Measurements from ENCODE around the gene ZBP1.

DNA sequence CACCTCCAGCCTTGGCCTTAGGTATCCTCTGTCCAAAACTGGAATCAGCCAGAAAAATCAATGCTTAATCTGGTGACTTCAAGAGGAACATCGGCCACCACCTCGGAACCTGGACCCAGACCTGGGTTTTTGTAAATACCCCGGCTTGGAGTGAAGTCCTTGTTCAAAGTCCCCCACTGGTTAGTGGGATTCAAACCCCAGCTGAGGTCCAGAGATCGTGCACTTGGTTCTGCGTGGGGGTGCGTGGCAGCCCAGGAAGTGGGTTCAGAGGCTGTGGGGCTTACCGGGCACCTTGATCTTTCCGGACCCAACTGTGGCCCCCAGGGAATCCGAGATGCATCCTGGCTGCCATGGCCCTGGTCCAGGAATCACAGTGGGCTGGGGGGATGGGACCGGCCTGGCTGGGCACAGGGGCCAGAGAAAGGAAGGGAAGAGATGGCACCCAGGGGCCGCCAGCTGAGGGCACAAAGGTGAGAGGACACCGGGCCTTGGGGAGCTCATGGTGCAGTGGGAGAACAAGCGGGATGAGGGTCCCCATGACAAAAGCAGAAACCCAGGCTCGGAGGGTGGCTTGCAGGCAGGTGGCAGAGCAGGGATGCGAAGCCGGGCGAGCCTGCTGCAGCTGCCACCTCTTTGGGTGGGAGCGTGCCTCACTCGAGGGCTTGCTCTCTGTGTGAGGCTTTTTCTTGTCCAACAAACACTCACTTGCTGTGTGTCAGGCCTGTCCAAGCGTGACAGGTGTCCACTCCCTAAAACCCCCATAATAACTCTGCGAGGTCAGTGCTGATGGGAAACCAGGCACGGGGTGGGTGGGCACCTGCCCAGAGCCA, 27.7 kb downstream of the ZBP1 start:
- no peak for TF ChIP-seq EZH2 (IDR thresholded peaks at IDR 0.05; ENCODE audit: low read length, unreplicated experiment)
- TF ChIP-seq, protein P1, sequence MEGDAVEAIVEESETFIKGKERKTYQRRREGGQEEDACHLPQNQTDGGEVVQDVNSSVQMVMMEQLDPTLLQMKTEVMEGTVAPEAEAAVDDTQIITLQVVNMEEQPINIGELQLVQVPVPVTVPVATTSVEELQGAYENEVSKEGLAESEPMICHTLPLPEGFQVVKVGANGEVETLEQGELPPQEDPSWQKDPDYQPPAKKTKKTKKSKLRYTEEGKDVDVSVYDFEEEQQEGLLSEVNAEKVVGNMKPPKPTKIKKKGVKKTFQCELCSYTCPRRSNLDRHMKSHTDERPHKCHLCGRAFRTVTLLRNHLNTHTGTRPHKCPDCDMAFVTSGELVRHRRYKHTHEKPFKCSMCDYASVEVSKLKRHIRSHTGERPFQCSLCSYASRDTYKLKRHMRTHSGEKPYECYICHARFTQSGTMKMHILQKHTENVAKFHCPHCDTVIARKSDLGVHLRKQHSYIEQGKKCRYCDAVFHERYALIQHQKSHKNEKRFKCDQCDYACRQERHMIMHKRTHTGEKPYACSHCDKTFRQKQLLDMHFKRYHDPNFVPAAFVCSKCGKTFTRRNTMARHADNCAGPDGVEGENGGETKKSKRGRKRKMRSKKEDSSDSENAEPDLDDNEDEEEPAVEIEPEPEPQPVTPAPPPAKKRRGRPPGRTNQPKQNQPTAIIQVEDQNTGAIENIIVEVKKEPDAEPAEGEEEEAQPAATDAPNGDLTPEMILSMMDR (conservative IDR thresholded peaks at IDR 0.05; ENCODE audit: low read depth, low read length) = no peak
- TF ChIP-seq EZH2phosphoT487 (IDR thresholded peaks at IDR 0.05; ENCODE audit: borderline replicate concordance, low read length) = no peak
